K562 (cell line): ENCODE measurements around the gene ASPDH. TPM values are rescaled to one million over a fixed set of nuclear protein-coding genes. Genes with fewer than 3 reads are reported as not detected.

Source experiments
- ATAC-seq: fragments of 200-7000 bp; cut with Tn5 transposase; 3 replicates; pipeline ENCODE4 v1.9.1; 2020; ENCODE audit warnings: moderate library complexity
- BruUV-seq: library from RNA; stranded (reverse); fragments of 400-500 nt; replicated peaks from 2 replicates; lab custom pipeline; 2021; lab: Mats Ljungman, UMichigan
- CTCF ChIA-PET: fragments of 300-600 bp; formaldehyde crosslinking; extraction: SDS; loops from one replicate; lab custom pipeline; 2021; ENCODE audit warnings: low intra/inter-chr PET ratio; lab: Yijun Ruan, JAX
- POLR2A ChIA-PET: fragments of 300-600, 350-650 bp; sonication (Branson Sonifier 250); formaldehyde crosslinking; extraction: SDS; loops from one replicate; lab custom pipeline; 2021; ENCODE audit warnings: antibody characterized with exemption, inconsistent platforms; lab: Yijun Ruan, JAX
- DNase-seq, 4 experiments: peaks; one replicate each; pipeline versions ENCODE4 v3.0.0 to v3.0.0-alpha.2; 2011 to 2018; ENCODE audit warnings: low spot score in 3 of 4, mixed read lengths in 3 of 4; ENCODE audit errors: extremely low read depth in 1 of 4
- FAIRE-seq: peaks from 2 replicates; lab custom pipeline; 2011; peaks lifted over from hg19 to GRCh38; lab: Jason Lieb, UNC
- H2AFZ ChIP-seq: 2 replicates; pipeline ENCODE4 v1.6.0; 2011; ENCODE audit warnings: low read depth, low read length, control low read depth, inconsistent platforms
- H3K27ac ChIP-seq: fragments of 200-600 bp; 3 replicates; pipeline ENCODE4 v1.8.0; 2011; ENCODE audit warnings: low read depth, mild to moderate bottlenecking, control low read depth, inconsistent platforms, low read length, moderate library complexity, mixed read lengths; ENCODE audit errors: extremely low read depth
- H3K27me3 ChIP-seq, 2 experiments: fragments of 300-600 bp in 1 of 2; 2 replicates in 1 of 2; 3 replicates in 1 of 2; pipeline versions ENCODE4 v1.6.0 to v1.8.0; 2011; ENCODE audit warnings: inconsistent platforms in 2 of 2, low read length in 2 of 2, mild to moderate bottlenecking in 1 of 2, mixed read lengths in 1 of 2, moderate library complexity in 1 of 2; ENCODE audit not compliant: control insufficient read depth in 2 of 2, insufficient read depth in 2 of 2
- H3K36me3 ChIP-seq: fragments of 300-600 bp; 3 replicates; pipeline ENCODE4 v1.8.0; 2011; ENCODE audit warnings: mild to moderate bottlenecking, low read length, inconsistent platforms; ENCODE audit not compliant: control insufficient read depth, insufficient read depth
- H3K4me1 ChIP-seq, 2 experiments: fragments of 200-600 bp in 1 of 2; replicated peaks in 1 of 2; 2 replicates in 1 of 2; 3 replicates in 1 of 2; pipeline versions ENCODE4 v1.5.1 to v1.8.0; 2011; ENCODE audit warnings: inconsistent platforms in 2 of 2, low read length in 2 of 2, mild to moderate bottlenecking in 1 of 2, mixed read lengths in 1 of 2, moderate library complexity in 1 of 2; ENCODE audit not compliant: control insufficient read depth in 2 of 2, insufficient read depth in 2 of 2
- H3K4me2 ChIP-seq: 2 replicates; pipeline ENCODE4 v1.6.1; 2011; ENCODE audit warnings: low read length, control low read depth, inconsistent platforms, mixed read lengths; ENCODE audit not compliant: insufficient read depth
- H3K4me3 ChIP-seq: fragments of 200-600 bp; sonication (generic), shearing (Covaris generic); 2 replicates; pipeline ENCODE4 v1.5.1; 2016; ENCODE audit warnings: control low read depth, inconsistent platforms
- H3K79me2 ChIP-seq: fragments of 200-600 bp; 3 replicates; pipeline ENCODE4 v1.8.0; 2011; ENCODE audit warnings: low read length, inconsistent platforms; ENCODE audit not compliant: control insufficient read depth, insufficient read depth
- H3K9ac ChIP-seq, 2 experiments: 2 replicates each; pipeline versions ENCODE4 v1.6.0 to v1.6.1; 2011; ENCODE audit warnings: low read depth in 2 of 2, low read length in 2 of 2, control low read depth in 1 of 2, inconsistent platforms in 1 of 2, mild to moderate bottlenecking in 1 of 2, mixed read lengths in 1 of 2; ENCODE audit not compliant: insufficient read depth in 1 of 2
- H3K9me1 ChIP-seq: one replicate; pipeline ENCODE4 v1.6.0; 2011; ENCODE audit warnings: inconsistent platforms, mild to moderate bottlenecking, low read length, moderate library complexity; ENCODE audit not compliant: control insufficient read depth, insufficient read depth
- H3K9me3 ChIP-seq: replicated peaks from 2 replicates; pipeline ENCODE4 v1.5.1; 2011; ENCODE audit warnings: low read depth, low read length, inconsistent platforms; ENCODE audit not compliant: control insufficient read depth, insufficient read depth
- H4K20me1 ChIP-seq: replicated peaks from 2 replicates; pipeline ENCODE4 v1.6.1; 2011; ENCODE audit warnings: low read length, inconsistent platforms, mixed read lengths; ENCODE audit not compliant: control insufficient read depth, insufficient read depth
- IRF2 ChIP-seq: sonication (generic); formaldehyde crosslinking; IDR thresholded peaks from 2 replicates; pipeline ENCODE4 v1.8.1; 2022; ENCODE audit warnings: mild to moderate bottlenecking, missing genetic modification reagents
- RBFOX2 ChIP-seq: fragments of 200-400 bp; formaldehyde crosslinking; IDR thresholded peaks from 2 replicates; pipeline ENCODE4 v1.6.1; 2017; ENCODE audit warnings: low read depth, mild to moderate bottlenecking, low read length, moderate library complexity
- SMAD4 ChIP-seq: fragments of 250-450 bp; sonication (Bioruptor Pico); conservative IDR thresholded peaks from 2 replicates; pipeline ENCODE4 v1.8.0; 2021; ENCODE audit warnings: inconsistent platforms, mild to moderate bottlenecking, moderate library complexity
- TCF15 ChIP-seq: fragments of 250-450 bp; sonication (Bioruptor Pico); IDR thresholded peaks from 2 replicates; pipeline ENCODE4 v1.8.0; 2022; ENCODE audit warnings: moderate library complexity, mild to moderate bottlenecking, inconsistent platforms
- ZBTB40 ChIP-seq, 2 experiments: fragments of 450-650 bp in 1 of 2; sonication (generic) in 1 of 2; formaldehyde crosslinking in 1 of 2; IDR thresholded peaks; 2 replicates each; pipeline versions ENCODE4 v1.7.1 to v1.9.0; 2016 to 2022; ENCODE audit warnings: inconsistent platforms in 1 of 2, mild to moderate bottlenecking in 1 of 2, missing genetic modification reagents in 1 of 2
- ZNF511 ChIP-seq: sonication (generic); formaldehyde crosslinking; IDR thresholded peaks from 2 replicates; pipeline ENCODE4 v1.8.0; 2022; ENCODE audit warnings: mild to moderate bottlenecking, missing genetic modification reagents
- ZNF639 ChIP-seq, 2 experiments: fragments of 200-800 bp in 1 of 2; sonication (Bioruptor generic) in 1 of 2; sonication (generic) in 1 of 2; formaldehyde crosslinking in 1 of 2; IDR thresholded peaks in 1 of 2; conservative IDR thresholded peaks in 1 of 2; 2 replicates each; pipeline versions ENCODE4 v1.5.0 to v1.6.1; 2016 to 2020; ENCODE audit warnings: missing compliant biosample characterization in 1 of 2, missing genetic modification characterization in 1 of 2, missing genetic modification reagents in 1 of 2
- WGBS: fragments of 100-300 bp; shearing (Covaris generic); methylation state at CpG from one replicate; pipeline ENCODE4 v1.1.6; 2016; ENCODE audit warnings: low coverage, mixed read lengths; ENCODE audit not compliant: insufficient coverage; ENCODE audit errors: missing lambda C conversion rate; 5-methylcytosine and 5-hydroxymethylcytosine counted together
- in situ Hi-C: fragments of 300-500 bp; cut with MboI; formaldehyde crosslinking; loops from 4 replicates; pipeline ENCODE4 v1.15.0; 2018; ENCODE audit warnings: inconsistent platforms, mixed read lengths
- intact Hi-C: fragments of 100-400 bp; cut with micrococcal nuclease; formaldehyde crosslinking; loops from 2 replicates; pipeline ENCODE4 v1.14.2; 2022
- polyA plus RNA-seq, 8 experiments: library from polyadenylated mRNA; depleted of rRNA in 4 of 8; stranded (reverse) in 5 of 8; unstranded in 3 of 8; fragments of >200 nt; fragmentation: Nextera tagmentation in 2 of 8; fragmentation: Illumina TruSeq in 1 of 8; extraction: Ambion mirVana in 2 of 8; extraction: Trizol in 1 of 8; gene quantifications; 2 replicates each; pipeline versions ENCODE4 v1.2.1 to v1.2.3, GENCODE V29; 2011 to 2014; ENCODE audit warnings: inconsistent platforms in 1 of 8, missing spikeins in 1 of 8
- total RNA-seq, 7 experiments: library from RNA; depleted of rRNA in 6 of 7; stranded (reverse); fragments of >200 nt in 6 of 7; fragmentation: Illumina TruSeq in 2 of 7; extraction: Trizol in 2 of 7; gene quantifications; 2 replicates each; pipeline versions ENCODE4 v1.2.1 to v1.2.3, GENCODE V29; 2011 to 2021; ENCODE audit warnings: low replicate concordance in 1 of 7

ASPDH gene
- total and polyA plus RNA-seq, 9 of the 15 experiments (the other 6 are each of a cell fraction or from before 2014, with no cell fraction given) = not detected

DNA sequence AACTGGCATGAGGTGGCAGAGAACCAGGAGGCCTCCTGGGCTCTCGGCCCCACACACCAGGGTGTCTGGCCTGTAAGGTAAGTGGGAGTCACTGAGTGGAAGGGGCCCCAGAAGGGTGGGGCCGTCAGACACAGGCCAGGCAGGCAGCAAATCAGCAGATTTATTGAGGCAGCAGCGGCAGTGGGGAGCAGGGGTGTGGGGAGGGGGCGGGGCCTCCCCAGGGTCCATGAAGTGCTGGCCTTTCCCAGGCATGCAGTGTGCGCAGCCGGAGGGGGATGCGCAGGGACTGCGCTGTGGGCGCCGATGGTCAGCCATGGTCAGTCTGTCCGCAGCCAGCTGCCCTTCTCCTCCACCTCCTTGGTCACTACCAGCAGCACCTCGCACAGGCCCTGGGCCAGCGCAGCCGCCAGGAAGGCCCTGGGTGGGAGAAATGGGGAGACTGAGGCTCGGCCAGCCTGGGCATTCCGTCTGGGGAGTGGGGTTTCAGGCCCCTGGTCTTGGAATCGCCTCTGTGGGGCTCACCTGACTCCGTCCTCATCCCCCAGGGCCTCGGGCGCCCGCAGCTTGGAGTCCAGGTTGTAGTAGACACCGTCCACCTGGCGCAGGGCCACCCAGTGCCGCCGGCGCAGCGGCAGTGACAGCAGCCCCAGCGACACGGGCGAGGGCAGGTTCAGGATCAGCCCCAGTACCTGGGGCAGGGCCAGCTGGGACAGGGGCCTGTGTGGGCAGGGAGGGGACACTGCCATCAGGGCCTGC is 7.7 kb downstream of the ASPDH start:
- Histone ChIP-seq H3K9me3 (no peaks in the 10 kb centered on the region), H3K27me3 (no peaks in the 10 kb centered on the region), H3K9ac (peak overlapping the region in 1 of 2 experiments; percentile 68; a peak in 2 of 4 replicates), H3K4me2 (no peak overlapping the region), H3K36me3 (no peaks in the 10 kb centered on the region), H3K9me1 (peaks cover 4% of the 10 kb centered on the region), H3K27ac (no peak overlapping the region), H4K20me1 (no peaks in the 10 kb centered on the region), H3K4me3 (no peak overlapping the region), H3K4me1 (peaks cover 5 to 46% of the 10 kb centered on the region in 2 experiments; a peak in 4 of 5 replicates), H2AFZ (no peak overlapping the region), H3K79me2 (no peaks in the 10 kb centered on the region; the same call in 2 of the 3 replicates)
- ChIA-PET CTCF (no interaction called here), POLR2A (interaction anchor here (0.6 kb wide), 1 partner anchor 23 kb away, joined by 3 read pairs; no protein-coding TSS in a partner anchor)
- ATAC-seq = 0 out of 3 replicates have a peak, but pooled peaks have one; percentile 14
- no peak for FAIRE-seq
- no peak for DNase-seq
- intact Hi-C loops (no loop called here), in situ Hi-C loops (no loop called here)
- 83% methylated on average over 19 of the region's 30 CpGs for WGBS
- BruUV-seq = no TSS peak
- TF ChIP-seq SMAD4 (CRISPR knock-in tag) (no peak), RBFOX2 (0 out of 2 replicates have a peak, but pooled peaks have one; percentile 26), TCF15 (no peak), ZNF511 (CRISPR knock-in tag) (no peak), ZBTB40 (IDR thresholded peaks at IDR 0.05) (no peak), ZBTB40 (CRISPR knock-in tag; IDR thresholded peaks at IDR 0.05) (no peak), ZNF639 (CRISPR knock-in tag; conservative IDR thresholded peaks at IDR 0.05 in 1 of 2, IDR thresholded peaks at IDR 0.05 in 1 of 2) (no peak), IRF2 (CRISPR knock-in tag) (no peak)
